T-helper 17 cell (primary cell): ENCODE results near the gene PRKAR1B. TPM values are rescaled to one million over a fixed set of nuclear protein-coding genes. Genes with fewer than 3 reads are reported as not detected.

Experiments used
- ATAC-seq: fragments of 150-1000 bp; cut with Tn5 transposase; 2 replicates; pipeline ENCODE4 v1.10.0; 2021; ENCODE audit warnings: mild to moderate bottlenecking, moderate library complexity
- DNase-seq, 3 donors: peaks; one replicate each; pipeline versions ENCODE4 v3.0.0 to v3.0.0-alpha.2; 2020 to 2021
- H3K9me3 ChIP-seq: one replicate; pipeline ENCODE4 v1.7.0; 2013; ENCODE audit warnings: low read length, mild to moderate bottlenecking; ENCODE audit not compliant: control insufficient read depth, poor library complexity, severe bottlenecking
- H3K27ac Mint-ChIP-seq: one replicate; pipeline ENCODE4 v1.8.0; 2022; ENCODE audit warnings: mild to moderate bottlenecking, moderate library complexity, mixed read lengths
- H3K27me3 Mint-ChIP-seq: one replicate; pipeline ENCODE4 v1.8.0; 2022; ENCODE audit warnings: mixed read lengths
- H3K36me3 Mint-ChIP-seq: one replicate; pipeline ENCODE4 v1.8.0; 2022; ENCODE audit warnings: low read depth, mixed read lengths
- H3K4me1 Mint-ChIP-seq: one replicate; pipeline ENCODE4 v1.8.0; 2022; ENCODE audit warnings: mild to moderate bottlenecking, mixed read lengths
- H3K4me3 Mint-ChIP-seq: one replicate; pipeline ENCODE4 v1.8.0; 2022; ENCODE audit warnings: mild to moderate bottlenecking, moderate library complexity, mixed read lengths
- total RNA-seq, 4 donors: library from RNA in 2 of 4; stranded (reverse) in 2 of 4; gene quantifications; one replicate each; pipeline ENCODE4 v1.2.3 and lab custom pipeline; 2022 to 2026

Gene PRKAR1B
- total RNA-seq, 2 donors from 2014 or later = 10.0 to 22.1 TPM

DNA sequence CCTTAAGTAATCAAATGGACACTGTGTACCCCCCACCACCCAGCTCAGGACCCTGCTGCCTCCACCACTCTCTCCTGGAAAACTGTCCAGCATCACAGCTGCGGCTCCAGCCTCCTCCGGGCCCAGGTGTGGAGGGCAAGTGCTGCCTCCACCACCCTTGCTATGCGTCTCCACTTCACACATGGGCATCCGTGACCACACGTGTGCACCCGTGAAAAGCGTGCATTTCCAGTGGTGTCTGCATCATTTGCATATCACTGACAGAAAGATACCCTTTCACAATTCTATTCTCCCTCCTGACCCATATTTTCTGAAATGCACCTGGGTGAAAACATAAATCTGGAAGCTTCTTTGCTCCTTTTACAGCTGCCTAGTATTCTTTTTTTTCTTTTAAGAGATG, 117.7 kb downstream of the PRKAR1B start:
- no peaks in the 10 kb centered on the region for H3K9me3 ChIP-seq
- no peak for ATAC-seq
- peak overlapping the region; percentile 34 for H3K27ac Mint-ChIP-seq
- H3K4me3 Mint-ChIP-seq = no peak overlapping the region
- peaks cover 4% of the 10 kb centered on the region for H3K36me3 Mint-ChIP-seq
- H3K4me1 Mint-ChIP-seq = peaks cover 21% of the 10 kb centered on the region
- no peak for DNase-seq
- no peaks in the 10 kb centered on the region for H3K27me3 Mint-ChIP-seq

DNA sequence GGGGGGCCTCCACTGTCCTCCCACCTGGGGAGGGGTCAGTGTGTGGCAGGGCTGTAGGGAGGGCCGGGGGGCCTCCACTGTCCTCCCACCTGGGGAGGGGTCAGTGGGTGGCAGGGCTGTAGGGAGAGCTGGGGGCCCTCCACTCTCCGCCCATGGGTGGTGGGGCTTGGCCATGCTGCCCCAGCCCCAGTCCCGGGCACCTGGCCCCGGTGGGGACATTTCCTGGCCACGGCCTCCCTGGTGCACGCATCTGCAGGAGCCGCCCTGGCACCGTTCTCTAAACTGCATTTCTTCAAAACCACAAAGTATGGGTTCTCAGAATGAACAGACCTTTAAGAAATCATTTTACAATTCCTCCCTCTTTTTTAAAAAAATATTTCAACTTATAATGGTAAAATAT, 118.1 kb downstream of the PRKAR1B start:
- Mint-ChIP-seq H3K4me1 (peaks cover 22% of the 10 kb centered on the region), H3K27me3 (no peaks in the 10 kb centered on the region), H3K4me3 (no peak overlapping the region), H3K36me3 (peaks cover 4% of the 10 kb centered on the region), H3K27ac (peak overlapping the region; percentile 34)
- no peak for DNase-seq
- ATAC-seq = no peak
- no peaks in the 10 kb centered on the region for H3K9me3 ChIP-seq

DNA sequence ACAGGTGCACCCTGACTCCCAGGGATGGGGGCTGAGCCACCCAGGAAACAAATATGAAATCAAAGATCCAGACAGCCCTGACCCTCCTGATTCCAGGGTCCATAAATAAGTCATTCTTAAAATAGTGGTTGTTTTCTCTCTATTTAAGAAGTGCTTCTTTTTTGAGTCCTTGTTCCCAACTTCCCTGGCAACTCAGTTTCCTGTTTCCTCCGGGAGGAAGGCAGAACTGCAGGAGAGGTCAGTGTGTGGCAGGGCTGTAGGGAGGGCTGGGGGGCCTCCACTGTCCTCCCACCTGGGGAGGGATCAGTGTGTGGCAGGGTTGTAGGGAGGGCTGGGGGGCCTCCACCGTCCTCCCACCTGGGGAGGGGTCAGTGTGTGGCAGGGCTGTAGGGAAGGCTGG, 118.7 kb downstream of the PRKAR1B start:
- H3K36me3 Mint-ChIP-seq = peaks cover 4% of the 10 kb centered on the region
- H3K4me1 Mint-ChIP-seq = peaks cover 23% of the 10 kb centered on the region
- peak overlapping the region; percentile 88 for H3K27ac Mint-ChIP-seq
- H3K9me3 ChIP-seq = no peaks in the 10 kb centered on the region
- H3K4me3 Mint-ChIP-seq = no peak overlapping the region
- H3K27me3 Mint-ChIP-seq = no peaks in the 10 kb centered on the region
- DNase-seq (no peak), ATAC-seq (no peak)

DNA sequence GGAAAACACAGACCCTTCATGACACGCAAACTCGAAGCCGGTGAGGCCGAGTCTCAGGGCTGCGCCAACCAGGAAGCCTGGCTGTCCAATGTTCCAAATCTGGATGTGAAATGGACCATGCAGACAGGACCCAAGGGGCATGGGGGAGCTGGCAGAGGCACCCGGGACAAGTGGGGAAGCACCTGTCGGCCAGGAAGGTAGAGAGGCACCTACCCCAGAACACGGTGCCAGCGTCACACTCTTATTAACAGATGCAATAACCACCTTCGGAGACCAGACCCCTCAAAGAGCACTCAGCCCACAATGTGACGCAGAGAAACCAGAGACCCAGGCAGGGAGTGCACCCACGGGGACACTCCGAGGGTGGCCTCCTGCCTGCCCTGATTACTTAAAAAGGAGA, 119.1 kb downstream of the PRKAR1B start:
- H3K4me1 Mint-ChIP-seq = peaks cover 27% of the 10 kb centered on the region
- DNase-seq = no peak
- H3K4me3 Mint-ChIP-seq = no peak overlapping the region
- H3K27ac Mint-ChIP-seq = peak overlapping the region; percentile 88
- H3K27me3 Mint-ChIP-seq = no peaks in the 10 kb centered on the region
- no peak for ATAC-seq
- H3K9me3 ChIP-seq = no peaks in the 10 kb centered on the region
- peaks cover 4% of the 10 kb centered on the region for H3K36me3 Mint-ChIP-seq

DNA sequence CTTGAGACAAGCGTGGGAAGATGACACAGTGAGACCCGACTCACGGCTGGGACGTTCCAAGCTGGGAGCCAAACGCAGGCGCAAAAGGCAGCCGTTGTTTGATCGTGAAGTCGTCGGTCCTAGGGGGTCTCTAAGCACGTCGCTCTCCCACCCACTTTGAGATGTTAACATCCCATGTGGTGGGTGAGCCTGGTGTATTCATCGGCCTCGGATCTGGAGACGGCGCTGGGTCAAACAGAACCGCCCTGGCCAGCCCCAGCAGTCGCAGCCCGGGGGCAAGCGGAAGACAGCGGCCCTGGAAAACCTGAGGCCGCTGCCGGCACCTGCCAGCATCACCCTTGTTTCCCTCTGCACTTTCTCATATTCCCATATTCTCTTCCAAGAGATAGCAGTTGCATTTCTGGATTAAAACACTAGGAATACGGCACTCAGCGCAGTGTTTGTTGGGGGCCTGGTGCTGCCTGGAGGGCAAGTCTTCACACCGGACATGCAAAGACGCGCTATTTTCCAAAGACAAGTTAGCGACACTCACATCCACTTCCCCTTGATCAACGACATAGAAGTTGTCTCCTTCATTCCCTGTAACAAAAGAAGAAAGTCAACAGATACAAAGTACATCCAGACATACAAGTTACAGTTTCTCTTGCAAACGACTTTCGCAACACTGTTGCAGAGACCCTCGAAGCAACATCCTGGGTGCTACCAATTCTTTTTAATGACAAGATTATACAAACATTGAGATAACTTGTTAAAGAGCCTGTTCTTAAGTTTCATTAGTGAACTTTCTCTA, 121.2 kb downstream of the PRKAR1B start:
- no peak for ATAC-seq
- Mint-ChIP-seq H3K4me1 (peaks cover 30% of the 10 kb centered on the region), H3K36me3 (no peaks in the 10 kb centered on the region), H3K4me3 (peak overlapping the region; percentile 89), H3K27me3 (no peaks in the 10 kb centered on the region), H3K27ac (peak overlapping the region; percentile 96)
- no peak for DNase-seq
- H3K9me3 ChIP-seq = no peaks in the 10 kb centered on the region

DNA sequence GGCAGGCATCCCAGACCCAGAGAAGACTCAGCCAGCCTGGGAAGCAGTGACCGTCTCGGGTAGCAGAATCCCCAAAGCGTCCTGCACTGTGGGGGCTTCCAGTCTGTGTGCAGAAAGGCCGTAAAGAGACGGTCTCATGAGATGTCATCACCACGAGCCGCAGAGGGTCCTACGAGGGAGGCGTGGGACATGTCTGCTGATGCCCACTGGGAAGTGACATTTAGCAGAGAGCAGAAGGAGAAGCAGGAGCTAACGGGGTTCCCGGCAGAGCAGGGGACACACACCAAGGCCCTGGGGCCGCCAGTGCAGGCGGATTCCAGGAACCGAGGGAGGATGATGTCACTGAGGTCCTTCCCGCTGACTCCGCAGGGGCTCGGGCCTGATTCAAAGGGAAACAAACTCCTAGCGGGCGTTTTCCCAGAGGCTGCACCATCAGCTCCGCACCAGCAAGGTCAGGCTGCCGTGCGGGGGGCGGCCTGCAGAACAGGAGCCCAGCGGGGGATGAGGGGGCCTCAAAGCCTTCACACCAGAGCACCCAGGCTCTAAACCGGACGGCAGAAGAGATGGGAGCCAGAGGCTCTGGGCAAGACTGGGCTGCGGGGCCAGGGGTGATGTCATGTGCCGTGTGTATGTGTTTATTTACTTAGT, 122.1 kb downstream of the PRKAR1B start:
- DNase-seq = no peak
- Mint-ChIP-seq H3K4me3 (peak overlapping the region; percentile 89), H3K4me1 (peaks cover 26% of the 10 kb centered on the region), H3K27me3 (no peaks in the 10 kb centered on the region), H3K36me3 (no peaks in the 10 kb centered on the region), H3K27ac (peak overlapping the region; percentile 96)
- H3K9me3 ChIP-seq = no peaks in the 10 kb centered on the region
- no peak for ATAC-seq

DNA sequence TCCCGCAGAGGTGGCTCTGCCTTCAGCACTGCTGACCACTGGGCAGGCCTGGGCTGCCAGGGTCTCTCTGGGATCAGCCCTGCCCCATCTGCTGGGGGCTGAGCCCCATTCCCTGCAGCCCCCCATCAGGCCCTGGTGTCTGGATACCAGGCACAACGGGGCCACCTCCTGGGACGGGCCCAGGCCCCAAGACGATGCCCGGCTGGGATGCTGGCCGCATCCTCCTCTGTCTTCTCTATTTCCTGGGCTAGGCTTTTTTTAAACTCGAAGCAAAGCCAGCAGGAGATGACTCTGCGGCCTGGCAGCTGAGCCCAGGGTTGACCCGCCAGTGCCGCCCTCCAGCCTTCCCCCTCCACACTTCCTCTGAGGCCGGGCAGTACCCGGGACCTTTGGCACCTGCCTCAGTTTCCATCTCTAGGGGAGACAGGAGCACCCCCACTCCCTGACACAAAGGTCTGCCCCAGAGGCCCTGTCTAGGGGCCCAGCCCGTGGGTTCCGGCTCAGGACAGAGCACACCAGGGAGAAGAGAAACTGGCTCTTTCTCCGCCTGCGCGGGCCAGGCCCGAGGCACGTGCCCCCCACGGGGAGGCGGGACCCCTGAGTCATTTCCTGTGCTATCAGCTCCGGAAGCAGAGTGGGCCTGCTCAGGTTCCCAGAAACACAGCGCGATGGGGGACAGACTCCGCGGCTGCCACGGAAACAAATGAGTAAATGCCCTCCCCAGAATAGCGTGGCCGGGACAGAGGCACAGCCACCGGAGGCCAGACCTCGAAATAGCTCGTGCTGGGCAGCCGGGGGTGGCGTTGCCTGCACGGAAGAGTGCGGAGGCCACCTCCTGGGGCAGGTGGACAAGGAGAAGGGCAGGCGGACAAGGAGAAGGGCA, 122.8 kb downstream of the PRKAR1B start:
- peaks cover 28% of the 10 kb centered on the region for H3K4me1 Mint-ChIP-seq
- peak overlapping the region; percentile 96 for H3K27ac Mint-ChIP-seq
- no peaks in the 10 kb centered on the region for H3K36me3 Mint-ChIP-seq
- no peaks in the 10 kb centered on the region for H3K9me3 ChIP-seq
- peak; percentile 78 to 82 (median 79) for DNase-seq
- ATAC-seq = peak; percentile 82
- H3K4me3 Mint-ChIP-seq = peak overlapping the region; percentile 89
- no peaks in the 10 kb centered on the region for H3K27me3 Mint-ChIP-seq

DNA sequence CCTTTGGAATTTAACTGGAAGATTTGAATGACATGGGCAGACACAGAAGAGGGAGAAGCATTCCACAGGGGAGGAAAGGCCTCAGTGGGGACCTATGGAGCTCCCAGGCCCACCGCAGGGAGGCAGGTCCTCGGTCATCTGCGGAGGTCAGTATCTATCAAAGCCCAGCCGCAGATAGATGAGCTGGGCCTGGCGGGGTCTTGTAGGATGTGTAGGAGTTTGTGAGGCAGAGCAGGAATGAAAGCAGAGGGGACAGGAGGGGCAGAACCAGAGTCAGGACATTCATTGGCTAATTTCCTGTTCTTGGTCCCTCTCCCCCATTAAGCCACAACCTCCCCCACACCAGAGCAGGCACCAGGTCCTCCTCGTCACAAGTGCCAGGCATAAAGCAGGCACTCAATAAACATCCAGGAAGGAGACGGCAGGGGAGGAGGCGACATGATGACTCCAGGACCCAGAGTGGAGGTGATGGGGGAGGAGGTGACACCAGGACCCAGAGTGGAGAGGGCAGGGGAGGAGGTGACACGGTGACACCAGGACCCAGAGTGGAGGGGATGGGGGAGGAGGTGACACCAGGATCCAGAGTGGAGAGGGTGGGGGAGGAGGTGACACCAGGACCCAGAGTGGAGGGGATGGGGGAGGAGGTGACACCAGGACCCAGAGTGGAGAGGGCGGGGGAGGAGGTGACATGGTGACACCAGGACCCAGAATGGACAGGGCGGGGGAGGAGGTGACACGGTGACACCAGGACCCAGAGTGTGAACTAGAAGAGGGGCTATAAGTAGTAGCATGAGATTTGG, 123.7 kb downstream of the PRKAR1B start:
- ATAC-seq (no peak), DNase-seq (no peak)
- peak overlapping the region; percentile 73 for H3K4me3 Mint-ChIP-seq
- no peaks in the 10 kb centered on the region for H3K27me3 Mint-ChIP-seq
- H3K9me3 ChIP-seq = no peaks in the 10 kb centered on the region
- peaks cover 28% of the 10 kb centered on the region for H3K4me1 Mint-ChIP-seq
- H3K27ac Mint-ChIP-seq = peak overlapping the region; percentile 96
- no peaks in the 10 kb centered on the region for H3K36me3 Mint-ChIP-seq

DNA sequence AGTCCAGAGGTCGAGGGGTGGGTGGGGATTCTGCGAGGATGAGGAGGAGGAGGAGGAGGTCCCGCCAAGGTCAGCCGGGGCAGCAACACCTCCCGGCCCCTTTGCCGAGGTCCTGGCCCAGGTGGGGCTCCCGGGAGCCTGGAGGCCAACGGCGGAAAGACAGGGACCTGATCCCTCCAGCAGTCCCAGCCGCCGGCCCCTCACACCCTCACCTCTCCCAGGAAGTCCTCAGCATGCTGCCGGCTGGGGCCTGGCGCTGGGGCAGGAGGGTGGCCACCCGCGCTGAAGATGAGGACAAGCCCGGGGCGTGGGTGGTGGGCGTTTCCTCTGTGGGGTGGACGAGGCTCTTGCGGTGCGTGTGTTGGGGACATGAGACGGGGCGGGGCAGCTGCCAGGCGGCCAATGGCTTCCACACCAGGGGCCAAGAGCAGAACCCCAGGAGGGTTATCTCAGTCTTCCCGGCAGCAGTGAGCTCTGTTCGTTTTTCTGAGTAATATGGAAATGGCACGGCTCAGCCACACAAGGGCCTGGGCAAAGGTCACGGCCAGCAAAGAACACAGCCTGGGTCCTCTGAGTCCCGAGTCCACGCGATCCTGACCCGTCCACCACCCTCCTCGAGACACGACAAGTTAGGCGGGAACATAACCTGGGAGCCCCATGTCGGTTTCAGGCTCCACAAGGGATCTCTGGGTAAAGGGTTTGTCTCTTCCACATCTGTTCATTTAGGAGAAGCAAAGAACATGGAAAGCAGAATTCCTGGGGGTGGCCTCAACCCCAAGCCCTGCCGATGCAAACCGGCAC, 124.5 kb downstream of the PRKAR1B start:
- H3K4me3 Mint-ChIP-seq = peak overlapping the region; percentile 73
- H3K27me3 Mint-ChIP-seq = no peaks in the 10 kb centered on the region
- peak overlapping the region; percentile 96 for H3K27ac Mint-ChIP-seq
- ATAC-seq (no peak), DNase-seq (peak in 1 of 3 donors; percentile 18)
- H3K9me3 ChIP-seq = no peaks in the 10 kb centered on the region
- H3K4me1 Mint-ChIP-seq = peaks cover 24% of the 10 kb centered on the region
- H3K36me3 Mint-ChIP-seq = no peaks in the 10 kb centered on the region

DNA sequence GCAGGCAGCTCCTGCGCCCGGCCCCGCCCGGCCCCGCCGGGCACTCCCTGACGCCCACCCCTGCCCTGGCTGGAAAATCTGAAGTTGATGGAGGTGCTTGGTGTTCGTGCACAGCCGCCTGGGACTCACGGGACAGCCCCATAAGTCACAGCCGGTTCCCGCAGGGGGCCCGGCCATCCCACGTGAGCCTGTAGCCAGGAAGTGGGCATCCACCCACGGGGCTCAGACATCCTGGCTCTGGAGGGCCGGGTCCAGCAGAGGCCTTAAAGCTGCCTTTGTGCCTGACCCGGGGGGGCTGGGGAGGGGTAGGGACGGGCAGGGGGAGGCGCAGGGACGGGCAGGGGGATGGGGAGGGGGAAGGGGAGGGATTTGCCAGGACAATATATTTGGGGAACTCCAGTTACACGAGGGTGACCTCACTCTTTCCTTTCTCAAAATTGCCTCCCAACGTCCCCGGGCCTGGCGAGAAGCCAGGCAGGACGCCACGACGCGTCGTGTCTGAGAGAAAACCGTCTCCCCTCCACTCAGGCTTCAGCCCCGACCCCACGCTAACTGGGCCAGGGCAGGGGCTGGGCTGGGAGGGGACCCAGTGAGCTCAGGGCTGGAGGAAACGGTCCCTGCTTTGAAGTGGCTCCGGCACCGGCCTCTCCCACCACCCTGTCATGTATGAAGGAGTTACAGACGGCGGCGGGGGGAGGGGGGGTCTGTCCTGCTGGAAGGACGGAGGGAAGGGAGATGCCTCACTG, 125.3 kb downstream of the PRKAR1B start:
- Mint-ChIP-seq H3K27me3 (no peaks in the 10 kb centered on the region), H3K36me3 (no peaks in the 10 kb centered on the region), H3K4me1 (peaks cover 28% of the 10 kb centered on the region), H3K27ac (peak overlapping the region; percentile 96), H3K4me3 (peak overlapping the region; percentile 77)
- DNase-seq = peak; percentile 66 to 85 (median 74)
- ATAC-seq = peak; percentile 64
- no peaks in the 10 kb centered on the region for H3K9me3 ChIP-seq

DNA sequence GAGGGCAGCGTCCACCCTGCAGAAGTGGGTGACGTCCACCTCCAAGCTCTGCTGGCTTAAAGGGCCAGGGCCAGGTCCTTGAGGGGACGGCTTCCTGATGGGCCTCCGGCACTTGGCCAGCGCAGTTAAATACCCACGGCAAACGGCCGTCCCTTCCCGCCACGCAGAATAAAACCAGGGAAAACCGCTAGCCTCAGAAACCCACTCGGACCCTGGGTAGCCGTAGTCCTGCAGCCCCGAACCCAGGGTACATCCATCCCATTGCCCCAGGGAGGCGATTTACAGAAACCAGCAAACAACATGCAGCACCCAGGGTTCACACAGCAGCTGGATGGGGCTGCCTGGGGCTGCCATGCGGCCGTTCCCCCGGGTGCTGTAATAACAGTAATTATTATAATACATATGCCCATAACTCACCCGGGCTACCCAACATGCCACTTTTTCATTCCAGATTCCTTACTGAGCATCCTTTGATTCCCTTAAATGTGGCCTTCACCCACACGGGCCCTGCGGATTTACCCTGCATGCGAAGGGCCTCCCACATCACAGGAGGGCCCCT, 126.0 kb downstream of the PRKAR1B start:
- ATAC-seq = no peak
- Mint-ChIP-seq H3K27me3 (no peaks in the 10 kb centered on the region), H3K27ac (peak overlapping the region; percentile 96), H3K4me1 (peaks cover 28% of the 10 kb centered on the region), H3K36me3 (no peaks in the 10 kb centered on the region), H3K4me3 (peak overlapping the region; percentile 66)
- no peak for DNase-seq
- no peaks in the 10 kb centered on the region for H3K9me3 ChIP-seq
